MM.1S (cell line): Measurements from ENCODE around the gene SLAMF7.
"Not testable (repeated sequence)": the region's sequence is repeated elsewhere in the genome, so short reads cannot be mapped to it uniquely, and the experiment has no call there.

Experiments used
- DNase-seq: peaks from one replicate; pipeline ENCODE4 v3.0.0-alpha.2; 2015
- H2AFZ ChIP-seq: fragments of 300-600 bp; sonication (generic); 2 replicates; pipeline ENCODE4 v1.6.0; 2016; ENCODE audit warnings: antibody characterized with exemption, low read length
- H3F3A ChIP-seq: fragments of 300-600 bp; sonication (generic); 2 replicates; pipeline ENCODE4 v1.6.1; 2016; ENCODE audit warnings: mild to moderate bottlenecking, antibody characterized with exemption, low read length, moderate library complexity, mixed read lengths; ENCODE audit not compliant: insufficient read depth
- H3K27ac ChIP-seq: fragments of 300-600 bp; sonication (generic); 2 replicates; pipeline ENCODE4 v1.5.1; 2016; ENCODE audit warnings: mild to moderate bottlenecking, low read length
- H3K27me3 ChIP-seq: fragments of 300-600 bp; sonication (generic); replicated peaks from 2 replicates; pipeline ENCODE4 v1.6.0; 2016; ENCODE audit warnings: low read length; ENCODE audit not compliant: insufficient read depth
- H3K36me3 ChIP-seq: fragments of 300-600 bp; sonication (generic); replicated peaks from 2 replicates; pipeline ENCODE4 v1.6.1; 2016; ENCODE audit warnings: mild to moderate bottlenecking, low read length, mixed read lengths; ENCODE audit not compliant: insufficient read depth
- H3K4me1 ChIP-seq: fragments of 300-600 bp; sonication (generic); 2 replicates; pipeline ENCODE4 v1.6.1; 2016; ENCODE audit warnings: low read length, mixed read lengths
- H3K4me2 ChIP-seq: fragments of 300-600 bp; sonication (generic); 2 replicates; pipeline ENCODE4 v1.6.0; 2016; ENCODE audit warnings: low read depth, low read length
- H3K4me3 ChIP-seq: fragments of 300-600 bp; sonication (generic); 2 replicates; pipeline ENCODE4 v1.5.1; 2016; ENCODE audit warnings: low read length, mixed read lengths
- H3K79me2 ChIP-seq: fragments of 300-600 bp; sonication (generic); 2 replicates; pipeline ENCODE4 v1.6.1; 2016; ENCODE audit warnings: mixed run types, low read length, mixed read lengths
- H3K9ac ChIP-seq: fragments of 300-600 bp; sonication (generic); 2 replicates; pipeline ENCODE4 v1.6.1; 2016; ENCODE audit warnings: low read length, mixed read lengths
- H3K9me2 ChIP-seq: fragments of 300-600 bp; sonication (generic); replicated peaks from 2 replicates; pipeline ENCODE4 v1.6.1; 2016; ENCODE audit warnings: mild to moderate bottlenecking, low read length, mixed read lengths; ENCODE audit not compliant: insufficient read depth
- H3K9me3 ChIP-seq: fragments of 300-600 bp; sonication (generic); replicated peaks from 2 replicates; pipeline ENCODE4 v1.6.1; 2016; ENCODE audit warnings: mild to moderate bottlenecking, low read length, mixed read lengths; ENCODE audit not compliant: insufficient read depth
- H4K20me1 ChIP-seq: fragments of 300-600 bp; sonication (generic); 2 replicates; pipeline ENCODE4 v1.6.1; 2016; ENCODE audit warnings: mild to moderate bottlenecking, low read length, moderate library complexity, mixed read lengths; ENCODE audit not compliant: insufficient read depth
- CTCF ChIP-seq: fragments of 300-600 bp; sonication (generic); IDR thresholded peaks from 2 replicates; pipeline ENCODE4 v1.5.1; 2016; ENCODE audit warnings: antibody characterized with exemption, low read length, mixed read lengths
- EZH2 ChIP-seq: fragments of 300-600 bp; sonication (generic); optimal IDR thresholded peaks from 2 replicates; pipeline ENCODE3; 2017; ENCODE audit warnings: low read depth, mild to moderate bottlenecking, antibody characterized with exemption, low read length, mixed read lengths
- EZH2phosphoT487 ChIP-seq: fragments of 300-600 bp; sonication (generic); IDR thresholded peaks from 2 replicates; pipeline ENCODE4 v1.6.1; 2018; ENCODE audit warnings: antibody characterized with exemption, low read length

SLAMF7 gene

GRCh38 chr1:160714034-160714648 lies 24.9 kb upstream of the SLAMF7 start:
- not testable (repeated sequence) for H3K9me2 ChIP-seq, H3K9me3 ChIP-seq, H3K9ac ChIP-seq, H3K36me3 ChIP-seq, H4K20me1 ChIP-seq, DNase-seq, H2AFZ ChIP-seq, H3K27me3 ChIP-seq, H3K4me3 ChIP-seq
- Histone ChIP-seq H3K4me2 (peak overlapping the region; percentile 84; the same call in 1 of the 2 replicates), H3F3A (peaks cover 57% of the 10 kb centered on the region), H3K4me1 (peaks cover 40% of the 10 kb centered on the region), H3K79me2 (peaks cover 39% of the 10 kb centered on the region), H3K27ac (peak overlapping the region; percentile 35; the same call in 1 of the 2 replicates)
- TF ChIP-seq CTCF: 0 out of 2 replicates have a peak, but pooled peaks have one; percentile 8

DNA sequence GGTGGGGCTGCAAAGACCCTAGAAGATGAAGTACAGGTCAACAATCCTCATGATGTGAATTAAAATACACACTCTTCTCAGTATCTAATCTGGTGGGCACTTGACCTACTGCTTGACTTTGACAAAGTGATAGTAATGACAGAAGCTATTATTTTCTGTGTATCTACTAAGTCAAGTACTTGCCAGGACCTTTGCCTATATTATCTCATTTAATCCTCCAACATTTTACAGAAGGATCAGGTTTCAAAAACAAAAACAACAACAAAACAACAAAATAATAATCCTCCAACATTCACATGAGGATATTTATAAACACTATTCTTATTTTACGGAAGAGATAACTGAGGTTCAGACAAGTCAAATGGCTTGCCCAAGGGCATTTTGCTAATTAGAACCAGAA lies 23.0 kb upstream of the SLAMF7 start:
- peaks cover 39% of the 10 kb centered on the region for H3F3A ChIP-seq
- H3K79me2 ChIP-seq: peaks cover 20% of the 10 kb centered on the region
- no peak overlapping the region for H3K4me2 ChIP-seq
- no peaks in the 10 kb centered on the region for H4K20me1 ChIP-seq
- no peak for DNase-seq
- H3K27ac ChIP-seq: no peak overlapping the region
- no peak overlapping the region for H2AFZ ChIP-seq
- no peak overlapping the region for H3K9ac ChIP-seq
- peaks cover 40% of the 10 kb centered on the region for H3K4me1 ChIP-seq
- no peaks in the 10 kb centered on the region for H3K9me3 ChIP-seq
- no peak overlapping the region for H3K4me3 ChIP-seq
- no peaks in the 10 kb centered on the region for H3K36me3 ChIP-seq
- no peaks in the 10 kb centered on the region for H3K27me3 ChIP-seq
- H3K9me2 ChIP-seq: no peaks in the 10 kb centered on the region
- TF ChIP-seq EZH2 (no peak), CTCF (no peak), EZH2phosphoT487 (no peak)

DNA sequence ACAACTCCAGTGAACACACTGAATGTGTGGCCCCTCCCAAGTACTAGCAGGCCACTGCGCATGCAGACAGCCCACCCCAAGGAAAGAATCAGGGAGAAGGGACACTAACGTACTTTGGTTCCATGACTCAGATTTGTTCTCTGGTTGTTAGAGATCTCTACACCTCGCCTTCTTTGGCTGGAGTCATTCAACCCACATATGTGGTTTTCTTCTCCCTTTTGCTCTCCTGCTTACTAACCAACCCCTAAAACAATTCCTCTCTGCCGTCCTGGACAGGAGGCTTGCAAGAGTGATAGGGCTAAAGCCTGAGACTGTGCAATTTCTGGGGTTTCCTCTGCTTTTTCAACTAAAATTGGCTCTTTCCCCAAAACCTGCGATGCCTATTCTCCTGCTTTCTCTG lies 21.7 kb upstream of the SLAMF7 start:
- Histone ChIP-seq H3K4me1 (peaks cover 36% of the 10 kb centered on the region), H2AFZ (no peak overlapping the region), H3K4me3 (no peak overlapping the region), H3K9me2 (no peaks in the 10 kb centered on the region), H3K36me3 (no peaks in the 10 kb centered on the region), H3K27ac (no peak overlapping the region), H4K20me1 (no peaks in the 10 kb centered on the region), H3K9me3 (no peaks in the 10 kb centered on the region), H3F3A (peaks cover 26% of the 10 kb centered on the region), H3K79me2 (peaks cover 13% of the 10 kb centered on the region), H3K27me3 (no peaks in the 10 kb centered on the region), H3K4me2 (no peak overlapping the region), H3K9ac (no peak overlapping the region)
- no peak for DNase-seq
- TF ChIP-seq EZH2phosphoT487: no peak
- no peak for TF ChIP-seq EZH2
- no peak for TF ChIP-seq CTCF
